GM21576 (cell line): ENCODE measurements around the gene ASRGL1.

ENCODE experiments used
- ATAC-seq: cut with Tn5 transposase; IDR thresholded peaks from one replicate; pipeline ENCODE4 v1.9.1; 2021; ENCODE audit warnings: mild to moderate bottlenecking, moderate library complexity; ENCODE audit not compliant: unreplicated experiment

The ASRGL1 gene

GRCh38 chr11:62411524-62411923 lies 74.3 kb downstream of the ASRGL1 start:
- ATAC-seq, result no peak

GRCh38 chr11:62413060-62413696 lies 75.9 kb downstream of the ASRGL1 start:
- ATAC-seq, result no peak

- ATAC-seq, result no peak
Measured at GRCh38 chr11:62416596-62416995, 79.3 kb downstream of the ASRGL1 start.

DNA sequence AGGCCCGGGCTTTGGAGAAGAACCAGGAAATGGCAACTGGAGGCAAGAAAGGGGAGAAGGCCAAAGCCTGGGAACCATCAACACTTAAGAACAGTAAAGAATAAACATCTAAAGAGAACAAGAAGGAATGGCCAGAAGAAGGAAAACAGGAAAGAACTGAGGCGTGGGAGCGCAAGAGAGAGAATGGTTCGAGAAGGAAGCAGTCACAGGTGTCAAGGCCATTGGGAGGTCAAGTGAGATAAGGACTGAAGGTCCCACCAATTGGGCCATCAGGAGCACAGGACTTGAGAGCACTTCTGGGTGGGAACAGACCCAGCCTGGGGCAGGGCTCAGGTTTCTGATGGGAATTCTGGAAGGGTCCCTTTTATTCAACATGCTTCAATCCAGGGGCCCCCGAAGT lies 80.9 kb downstream of the ASRGL1 start:
- ATAC-seq, result no peak

GRCh38 chr11:62418733-62419132 lies 81.5 kb downstream of the ASRGL1 start, which contains the start of gene SCGB1A1:
TSS of gene SCGB1A1 (plus strand) at chr11:62419033. CDS start at chr11:62419096, 63 bp downstream.
- ATAC-seq, result no peak

DNA sequence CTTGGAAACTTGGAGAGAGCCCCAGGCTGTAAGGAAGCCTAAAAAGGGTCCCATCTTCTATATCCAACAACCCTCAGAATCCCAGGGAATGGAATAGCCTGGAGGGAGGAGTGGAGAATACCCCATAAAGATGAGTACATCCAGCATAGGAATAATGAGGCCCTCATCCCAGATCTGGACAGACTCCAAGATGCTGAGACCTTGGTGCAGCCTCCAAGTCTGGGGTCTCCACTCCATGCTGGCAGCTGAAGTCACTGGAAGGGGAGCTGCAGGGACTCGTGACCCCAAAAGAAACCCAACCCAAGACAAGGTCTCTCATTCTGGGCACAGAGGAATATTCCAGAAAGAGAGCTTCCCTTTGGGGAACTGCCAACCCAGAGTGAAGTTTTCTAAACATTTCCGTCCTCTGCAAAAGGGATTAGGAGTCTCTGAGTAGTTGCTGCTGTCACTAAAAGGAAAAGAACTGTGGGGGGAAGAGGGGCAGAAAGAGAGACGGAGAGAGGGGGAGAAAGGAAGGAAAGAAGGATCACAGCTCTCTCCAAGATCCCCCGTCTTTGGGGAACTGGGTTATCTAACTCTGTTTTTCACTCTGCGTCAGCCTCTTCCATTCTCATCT lies 82.2 kb downstream of the ASRGL1 start:
- ATAC-seq, result no peak

- no peak for ATAC-seq
Measured at GRCh38 chr11:62419943-62420342, 82.7 kb downstream of the ASRGL1 start.

- ATAC-seq, result no peak
Measured at GRCh38 chr11:62420882-62421281, 83.6 kb downstream of the ASRGL1 start.

DNA sequence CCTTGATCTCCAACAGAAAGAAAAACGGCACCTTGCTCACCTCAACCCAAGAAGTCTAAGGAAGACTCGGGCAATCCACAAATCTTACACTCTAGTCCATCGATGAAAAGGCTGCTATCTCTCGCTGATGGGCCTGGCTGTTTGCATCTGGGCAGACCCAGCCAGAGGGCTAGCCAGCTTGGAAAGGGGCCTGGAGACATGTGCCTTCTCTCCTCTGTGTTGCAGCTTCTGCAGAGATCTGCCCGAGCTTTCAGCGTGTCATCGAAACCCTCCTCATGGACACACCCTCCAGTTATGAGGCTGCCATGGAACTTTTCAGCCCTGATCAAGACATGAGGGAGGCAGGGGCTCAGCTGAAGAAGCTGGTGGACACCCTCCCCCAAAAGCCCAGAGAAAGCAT lies 84.7 kb downstream of the ASRGL1 start:
- no peak for ATAC-seq

GRCh38 chr11:62423012-62423411 lies 85.8 kb downstream of the ASRGL1 start:
- no peak for ATAC-seq

DNA sequence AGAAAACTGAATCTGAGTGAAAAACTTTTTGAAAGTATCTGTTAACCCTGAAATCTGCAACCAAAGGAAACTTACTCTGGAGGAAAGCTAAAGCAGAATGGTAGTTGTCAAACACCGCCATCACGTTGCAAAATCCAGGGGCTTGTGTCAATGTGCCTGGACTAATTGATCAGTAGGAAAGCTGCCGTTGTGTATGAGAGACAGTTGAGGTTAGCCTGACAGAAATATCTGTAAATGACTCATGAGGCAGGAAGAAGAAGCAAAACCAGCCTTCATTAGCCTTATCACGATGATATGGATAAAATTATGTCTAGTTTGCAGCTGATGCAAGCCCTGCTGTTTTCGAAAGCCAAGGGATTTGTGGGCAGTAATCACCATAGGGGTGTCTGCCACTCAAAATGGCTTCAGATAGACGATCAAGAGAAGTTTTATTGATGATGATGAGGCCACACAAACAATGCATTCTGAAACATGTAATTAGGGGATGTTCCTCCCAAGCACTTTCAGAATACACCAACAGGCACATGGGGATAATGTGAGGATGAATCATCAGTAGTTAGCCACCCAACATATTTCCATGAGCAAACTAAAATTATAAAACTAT lies 90.5 kb downstream of the ASRGL1 start:
- ATAC-seq, result no peak

GRCh38 chr11:62428871-62429560 lies 91.8 kb downstream of the ASRGL1 start:
- ATAC-seq, result no peak

- no peak for ATAC-seq
Measured at GRCh38 chr11:62430425-62430824, 93.2 kb downstream of the ASRGL1 start.

DNA sequence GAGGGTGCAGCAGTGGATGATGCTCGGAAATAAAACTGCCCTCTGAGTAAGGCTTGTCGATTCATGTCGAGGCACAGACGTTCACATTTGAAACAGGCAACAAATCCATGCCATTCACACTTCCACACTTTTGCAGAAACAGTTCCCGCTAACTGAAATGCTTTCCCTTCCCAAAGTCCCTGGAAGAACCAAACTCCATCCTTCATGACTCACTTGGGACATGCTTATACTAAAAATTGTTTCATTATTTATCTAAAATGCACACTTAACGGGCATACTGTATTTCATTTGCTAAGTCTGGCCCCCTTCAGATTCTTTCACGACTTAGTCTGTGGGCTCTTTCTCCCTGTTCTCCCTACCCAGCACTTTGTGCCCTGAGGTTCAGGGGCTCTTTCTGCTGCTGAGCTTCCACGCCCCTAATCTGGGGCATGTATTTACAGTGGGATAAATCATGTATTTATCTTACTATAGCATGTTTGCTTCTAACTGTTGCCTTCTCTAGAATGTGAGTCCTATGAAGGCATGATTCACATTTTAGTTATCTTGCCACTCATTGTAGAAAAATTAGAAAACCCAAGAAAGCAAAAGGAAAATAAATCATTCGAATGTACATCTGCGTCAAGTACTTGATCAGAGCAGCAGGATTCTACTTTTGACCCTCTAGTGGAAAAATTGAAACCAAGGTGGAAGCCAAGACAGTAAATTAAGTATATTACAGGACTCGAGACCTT lies 94.1 kb downstream of the ASRGL1 start:
- no peak for ATAC-seq

DNA sequence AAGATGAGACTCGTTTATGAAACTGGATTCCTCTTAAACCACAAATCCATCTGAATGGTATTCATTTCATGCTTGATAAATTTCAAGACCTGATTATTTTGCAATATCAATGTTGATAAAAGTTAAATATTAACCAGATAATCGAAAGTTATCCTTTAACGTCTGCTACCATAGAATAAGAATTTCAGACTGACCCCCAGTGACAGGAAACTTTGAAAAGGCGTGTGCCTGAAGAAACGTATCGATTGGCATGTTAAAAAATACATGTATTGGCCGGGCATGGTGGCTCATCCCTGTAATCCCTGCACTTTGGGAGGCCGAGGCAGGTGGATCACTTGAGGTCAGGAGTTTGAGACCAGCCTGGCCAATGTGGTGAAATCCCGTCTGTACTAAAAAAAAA lies 95.4 kb downstream of the ASRGL1 start:
- no peak for ATAC-seq

- ATAC-seq, result no peak
Measured at GRCh38 chr11:62433141-62433903, 96.1 kb downstream of the ASRGL1 start.

DNA sequence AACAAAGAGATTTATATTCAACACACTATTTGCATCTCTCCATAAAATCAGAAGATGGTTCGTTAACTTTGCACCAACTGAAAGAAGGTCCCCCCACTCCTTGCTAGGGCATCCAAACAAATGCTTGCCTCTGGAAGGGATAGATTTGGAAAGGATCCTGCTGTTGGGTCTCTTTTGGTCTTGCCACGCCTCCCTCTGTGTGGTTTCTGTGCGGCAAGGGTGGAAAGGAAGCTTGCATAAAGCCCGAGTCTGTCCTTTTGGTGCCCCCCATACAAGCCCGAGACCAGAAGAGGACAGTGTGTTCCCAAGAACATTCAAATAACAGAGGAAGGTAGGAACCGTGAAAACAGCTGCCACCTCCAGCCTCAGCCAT lies 96.6 kb downstream of the ASRGL1 start:
- no peak for ATAC-seq

DNA sequence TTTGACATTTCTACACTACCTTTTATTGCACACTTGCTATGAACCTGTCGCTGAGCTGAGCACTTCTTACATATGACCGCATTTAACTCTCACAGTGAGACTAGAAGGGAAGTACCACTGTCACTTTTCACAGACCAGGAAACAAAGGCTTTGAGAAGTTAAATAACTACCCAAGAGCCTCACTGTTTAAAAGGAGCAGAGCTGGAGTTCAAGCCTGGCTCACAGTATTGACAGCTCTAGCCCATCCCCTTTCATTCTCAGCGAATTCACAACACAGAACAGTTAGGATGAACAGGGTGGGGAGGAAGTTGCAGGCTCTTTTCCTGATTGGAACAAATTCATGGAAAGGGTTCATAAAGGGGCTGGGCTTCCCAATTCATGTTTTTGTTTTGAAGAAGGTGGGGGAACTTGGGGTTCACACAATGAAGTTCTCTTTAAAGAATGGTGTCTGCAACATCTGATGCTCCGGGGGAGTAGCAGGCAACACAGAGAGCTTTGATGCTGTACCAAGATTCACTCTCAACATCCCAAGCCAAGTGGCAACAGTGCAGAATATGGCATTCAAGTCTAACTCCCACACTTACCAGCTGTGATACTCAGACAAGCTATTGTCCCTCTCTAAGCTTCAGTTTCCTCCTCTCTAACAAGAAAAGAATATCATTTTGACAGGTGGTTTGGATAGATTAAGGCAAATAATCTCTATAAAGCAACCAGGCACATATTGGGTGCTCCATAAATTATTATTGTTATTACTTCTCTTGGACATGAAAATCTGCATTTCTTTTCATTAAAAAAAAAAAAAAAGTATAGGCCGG lies 98.8 kb downstream of the ASRGL1 start:
- no peak for ATAC-seq

- no peak for ATAC-seq
Measured at GRCh38 chr11:62437616-62438015, 100.4 kb downstream of the ASRGL1 start.

GRCh38 chr11:62438641-62439040 lies 101.4 kb downstream of the ASRGL1 start:
- ATAC-seq, result no peak
